Adrenal gland (tissue), 12 donors: Measurements from ENCODE around the gene SPPL3. TPM values are rescaled to one million over a fixed set of nuclear protein-coding genes. Genes with fewer than 3 reads are reported as not detected.
"Not testable (repeated sequence)": the region's sequence is repeated elsewhere in the genome, so short reads cannot be mapped to it uniquely, and the experiment has no call there.

ENCODE experiments used
- DNase-seq, 7 donors: peaks; one replicate each; pipeline ENCODE4 v3.0.0-alpha.2; 2019 to 2020
- H3K27ac ChIP-seq, 5 donors: fragments of 200-600 bp; sonication (generic) in 4 of 5; 1 replicate in 3 of 5; 2 replicates in 2 of 5; pipeline versions ENCODE4 v1.5.1 to v1.8.0; 2016 to 2020; ENCODE audit warnings: mild to moderate bottlenecking in 1 of 5
- H3K27me3 ChIP-seq: fragments of 200-600 bp; 2 replicates; pipeline ENCODE4 v1.8.0; 2021
- H3K36me3 ChIP-seq, 2 donors: fragments of 200-600 bp; replicated peaks in 1 of 2; 1 replicate in 1 of 2; 2 replicates in 1 of 2; pipeline versions ENCODE4 v1.5.1 to v1.8.0; 2018 to 2022
- H3K4me1 ChIP-seq, 2 donors: fragments of 200-600 bp; replicated peaks in 1 of 2; 1 replicate in 1 of 2; 2 replicates in 1 of 2; pipeline versions ENCODE4 v1.5.1 to v1.8.0; 2018 to 2021
- H3K4me3 ChIP-seq, 4 donors: fragments of 200-600 bp; sonication (generic) in 3 of 4; one replicate each; pipeline ENCODE4 v1.5.1; 2016 to 2018
- H3K9me3 ChIP-seq, 3 donors: fragments of 200-600 bp; sonication (generic) in 1 of 3; replicated peaks in 1 of 3; 1 replicate in 2 of 3; 2 replicates in 1 of 3; pipeline versions ENCODE4 v1.5.1 to v1.8.0; 2016 to 2021
- POLR2A ChIP-seq, 2 donors: fragments of 450-650 bp; IDR thresholded peaks; one replicate each; pipeline ENCODE4 v1.6.1; 2017; ENCODE audit warnings: antibody characterized with exemption in 2 of 2, mild to moderate bottlenecking in 2 of 2, moderate library complexity in 1 of 2
- WGBS, 4 donors: extraction: QIAGEN DNeasy Blood & Tissue Kit in 2 of 4; methylation state at CpG; one replicate each; pipeline versions ENCODE4 v1.1.5 to v1.1.7; 2013 to 2017; 5-methylcytosine and 5-hydroxymethylcytosine counted together
- intact Hi-C, 2 donors: fragments of 100-400 bp; cut with DNase I; formaldehyde crosslinking; loops; one replicate each; pipeline versions ENCODE4 v1.14.1 to v1.15.0; 2022 to 2023
- polyA plus RNA-seq, 3 donors: library from polyadenylated mRNA; stranded (reverse); fragments of 200-250 nt in 2 of 3; fragments of 350-450 nt in 1 of 3; fragmentation: Illumina TruSeq in 1 of 3; extraction: RNeasy Lipid Tissue Mini Kit (QIAGEN cat#74804) in 1 of 3; gene quantifications; one replicate each; pipeline ENCODE4 v1.2.3, GENCODE V29; 2013 to 2014
- total RNA-seq, 9 donors: library from RNA; depleted of rRNA in 4 of 9; stranded (reverse); fragments of >200 nt in 4 of 9; fragments of 120-200 nt in 1 of 9; fragmentation: NEBNext Ultra II Directional in 1 of 9; extraction: Animal tissue kit (Norgen Biotek cat#: 25700) in 1 of 9; gene quantifications; one replicate each; pipeline versions ENCODE4 v1.1.0 to v1.2.4, GENCODE V29; 2013 to 2023
- TF ChIP-seq, protein P1 (sequence below), 6 experiments: fragments of 450-650 bp in 4 of 6; fragments of 200-600 bp in 2 of 6; sonication (generic) in 1 of 6; IDR thresholded peaks; 1 replicate in 5 of 6; 2 replicates in 1 of 6; pipeline versions ENCODE4 v1.5.1 to v1.8.0; 2016 to 2021; ENCODE audit warnings: antibody characterized with exemption in 6 of 6, mild to moderate bottlenecking in 2 of 6, moderate library complexity in 1 of 6
- donor health status: healthy with polysubstance abuse.
- donor health status: Bipolar disorder and iron deficiency.
- donor health status: DM: yes; HTN: yes; CAD: no.
- donor health status: DM: no; HTN: no; CAD: no.
- donor health status: DM: no; HTN: no; CAD: no.
- donor health status: DM: yes; HTN: yes; CAD: no.

SPPL3 gene
- total and polyA plus RNA-seq, 12 donors = 10.5 to 50.6 (median 21.3) TPM

DNA sequence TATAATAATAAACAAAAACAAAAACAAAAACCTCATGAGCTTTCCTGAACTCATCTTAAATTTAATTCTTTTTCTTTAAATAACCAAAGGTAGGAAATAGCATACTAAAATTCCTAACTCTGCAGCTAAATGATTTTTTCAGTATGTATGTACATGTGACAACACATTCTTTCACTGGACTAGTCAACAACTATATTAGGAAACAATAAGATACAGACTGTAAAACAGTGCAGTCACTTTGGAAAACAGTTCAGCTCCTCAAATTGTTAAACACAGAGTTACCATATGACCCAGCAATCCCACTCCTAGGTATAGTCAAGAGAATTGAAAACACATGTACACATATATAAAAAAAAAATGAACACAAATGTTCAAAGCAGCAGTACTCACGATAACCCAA lies 64.7 kb downstream of the SPPL3 start:
- TF ChIP-seq POLR2A (IDR thresholded peaks at IDR 0.05) = no peak
- TF ChIP-seq, protein P1, sequence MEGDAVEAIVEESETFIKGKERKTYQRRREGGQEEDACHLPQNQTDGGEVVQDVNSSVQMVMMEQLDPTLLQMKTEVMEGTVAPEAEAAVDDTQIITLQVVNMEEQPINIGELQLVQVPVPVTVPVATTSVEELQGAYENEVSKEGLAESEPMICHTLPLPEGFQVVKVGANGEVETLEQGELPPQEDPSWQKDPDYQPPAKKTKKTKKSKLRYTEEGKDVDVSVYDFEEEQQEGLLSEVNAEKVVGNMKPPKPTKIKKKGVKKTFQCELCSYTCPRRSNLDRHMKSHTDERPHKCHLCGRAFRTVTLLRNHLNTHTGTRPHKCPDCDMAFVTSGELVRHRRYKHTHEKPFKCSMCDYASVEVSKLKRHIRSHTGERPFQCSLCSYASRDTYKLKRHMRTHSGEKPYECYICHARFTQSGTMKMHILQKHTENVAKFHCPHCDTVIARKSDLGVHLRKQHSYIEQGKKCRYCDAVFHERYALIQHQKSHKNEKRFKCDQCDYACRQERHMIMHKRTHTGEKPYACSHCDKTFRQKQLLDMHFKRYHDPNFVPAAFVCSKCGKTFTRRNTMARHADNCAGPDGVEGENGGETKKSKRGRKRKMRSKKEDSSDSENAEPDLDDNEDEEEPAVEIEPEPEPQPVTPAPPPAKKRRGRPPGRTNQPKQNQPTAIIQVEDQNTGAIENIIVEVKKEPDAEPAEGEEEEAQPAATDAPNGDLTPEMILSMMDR (IDR thresholded peaks at IDR 0.05) = no peak
- 94 to 100% (median 98%) methylated on average over 1 of the region's 1 CpG for WGBS, 4 donors
- peaks cover 0 to 25% of the 10 kb centered on the region in 2 donors for H3K4me1 ChIP-seq

DNA sequence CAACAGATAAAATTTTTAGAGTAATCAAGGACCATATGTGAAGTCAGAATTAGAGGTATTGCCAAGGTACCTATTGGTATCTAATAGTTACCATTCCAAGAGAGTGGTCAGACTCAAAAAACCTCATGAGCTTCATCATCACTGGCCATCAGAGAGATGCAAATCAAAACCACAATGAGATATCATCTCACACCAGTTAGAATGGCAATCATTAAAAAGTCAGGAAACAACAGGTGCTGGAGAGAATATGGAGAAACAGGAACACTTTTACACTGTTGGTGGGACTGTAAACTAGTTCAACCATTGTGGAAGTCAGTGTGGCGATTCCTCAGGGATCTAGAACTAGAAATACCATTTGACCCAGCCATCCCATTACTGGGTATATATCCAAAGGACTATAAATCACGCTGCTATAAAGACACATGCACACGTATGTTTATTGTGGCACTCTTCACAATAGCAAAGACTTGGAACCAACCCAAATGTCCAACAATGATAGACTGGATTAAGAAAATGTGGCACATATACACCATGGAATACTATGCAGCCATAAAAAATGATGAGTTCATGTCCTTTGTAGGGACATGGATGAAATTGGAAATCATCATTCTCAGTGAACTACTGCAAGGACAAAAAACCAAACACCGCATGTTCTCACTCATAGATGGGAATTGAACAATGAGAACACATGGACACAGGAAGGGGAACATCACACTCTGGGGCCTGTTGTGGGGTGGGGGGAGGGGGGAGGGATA lies 65.4 kb downstream of the SPPL3 start:
- peaks cover 0 to 29% of the 10 kb centered on the region in 2 donors for H3K4me1 ChIP-seq
- WGBS, 4 donors = 92 to 100% (median 99%) methylated on average over 1 to 4 of the region's 4 CpGs
- H3K4me3 ChIP-seq, H3K36me3 ChIP-seq, DNase-seq, intact Hi-C loops, H3K27me3 ChIP-seq, H3K27ac ChIP-seq, H3K9me3 ChIP-seq: not testable (repeated sequence)

More for the DNA sequence above, 64.7 kb downstream of the SPPL3 start:
- intact Hi-C loops = no loop called here
- H3K9me3 ChIP-seq = no peaks in the 10 kb centered on the region
- no peaks in the 10 kb centered on the region for H3K27me3 ChIP-seq
- H3K27ac ChIP-seq = no peak overlapping the region
- H3K36me3 ChIP-seq = no peaks in the 10 kb centered on the region
- DNase-seq = no peak
- no peak overlapping the region for H3K4me3 ChIP-seq

- intact Hi-C loops = no loop called here
- Histone ChIP-seq H3K27ac (no peak overlapping the region), H3K4me3 (no peak overlapping the region), H3K36me3 (no peaks in the 10 kb centered on the region), H3K27me3 (no peaks in the 10 kb centered on the region), H3K4me1 (peaks cover 0 to 33% of the 10 kb centered on the region in 2 donors), H3K9me3 (no peaks in the 10 kb centered on the region)
- no peak for DNase-seq
- no peak for TF ChIP-seq POLR2A (IDR thresholded peaks at IDR 0.05)
- TF ChIP-seq, protein P1 (IDR thresholded peaks at IDR 0.05) = no peak
- WGBS, 4 donors = 92 to 99% (median 94%) methylated on average over 4 of the region's 4 CpGs
Measured at GRCh38 chr12:120836114-120836684, 68.0 kb downstream of the SPPL3 start.

- Histone ChIP-seq H3K27me3 (no peaks in the 10 kb centered on the region), H3K9me3 (no peaks in the 10 kb centered on the region), H3K27ac (no peak overlapping the region), H3K36me3 (no peaks in the 10 kb centered on the region), H3K4me1 (peaks cover 0 to 38% of the 10 kb centered on the region in 2 donors), H3K4me3 (no peak overlapping the region)
- TF ChIP-seq POLR2A (IDR thresholded peaks at IDR 0.05) = no peak
- TF ChIP-seq, protein P1 (IDR thresholded peaks at IDR 0.05) = no peak
- intact Hi-C loops = no loop called here
- no peak for DNase-seq
- WGBS, 4 donors = 45 to 75% (median 53%) methylated on average over 1 of the region's 1 CpG
Measured at GRCh38 chr12:120835657-120836056, 68.5 kb downstream of the SPPL3 start.

DNA sequence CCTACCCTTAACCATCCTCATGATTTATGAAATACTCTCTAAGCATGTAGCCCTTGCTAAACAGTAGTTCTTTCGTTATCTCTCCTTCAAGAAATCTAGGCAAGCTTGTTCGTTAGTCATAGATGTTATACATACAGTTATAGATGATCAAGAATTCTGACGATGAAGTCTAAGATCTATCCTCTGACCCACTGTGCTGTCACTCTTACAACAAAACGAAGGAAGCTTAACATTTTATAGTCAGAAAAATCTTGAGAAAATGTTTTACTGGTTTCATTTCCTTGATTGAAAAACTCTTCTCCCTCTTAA lies 68.9 kb downstream of the SPPL3 start:
- H3K4me1 ChIP-seq = peaks cover 0 to 39% of the 10 kb centered on the region in 2 donors
- no peak overlapping the region for H3K4me3 ChIP-seq
- 30 to 53% (median 39%) methylated on average over 4 of the region's 4 CpGs for WGBS, 4 donors
- intact Hi-C loops = no loop called here
- no peak for TF ChIP-seq POLR2A (IDR thresholded peaks at IDR 0.05)
- TF ChIP-seq, protein P1 (IDR thresholded peaks at IDR 0.05) = no peak
- H3K36me3 ChIP-seq = no peaks in the 10 kb centered on the region
- no peak for DNase-seq
- no peak overlapping the region for H3K27ac ChIP-seq
- H3K27me3 ChIP-seq = no peaks in the 10 kb centered on the region
- no peaks in the 10 kb centered on the region for H3K9me3 ChIP-seq
